GM18519 (cell line): ENCODE measurements around the gene INMT.
A peak's percentile ranks its signal among the peaks of the same experiment; 100 is the strongest.

Source experiments
- ATAC-seq: cut with Tn5 transposase; IDR thresholded peaks from one replicate; pipeline ENCODE4 v1.9.1; 2021; ENCODE audit warnings: mild to moderate bottlenecking, moderate library complexity; ENCODE audit not compliant: unreplicated experiment, low FRiP score

The INMT gene

DNA sequence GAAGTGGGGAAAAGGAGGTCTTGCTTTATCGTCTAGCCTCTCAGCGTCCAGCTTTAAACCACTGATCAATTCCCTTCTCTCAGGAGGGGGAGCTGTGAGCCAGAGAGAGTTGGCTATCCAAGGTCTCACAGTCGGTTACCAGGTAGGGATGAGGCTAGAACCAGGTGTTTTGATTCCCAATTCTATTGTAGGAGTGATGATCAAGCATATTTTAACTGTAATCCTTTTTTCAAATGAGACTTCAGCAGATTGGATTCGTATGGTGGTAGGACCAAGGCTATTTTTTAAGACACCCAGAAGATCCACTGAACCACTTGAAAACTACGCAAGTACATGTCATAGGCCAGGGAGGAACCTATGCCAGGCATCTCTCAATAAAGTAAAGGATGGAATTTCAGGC, 27.6 kb downstream of the INMT start:
- no peak for ATAC-seq

DNA sequence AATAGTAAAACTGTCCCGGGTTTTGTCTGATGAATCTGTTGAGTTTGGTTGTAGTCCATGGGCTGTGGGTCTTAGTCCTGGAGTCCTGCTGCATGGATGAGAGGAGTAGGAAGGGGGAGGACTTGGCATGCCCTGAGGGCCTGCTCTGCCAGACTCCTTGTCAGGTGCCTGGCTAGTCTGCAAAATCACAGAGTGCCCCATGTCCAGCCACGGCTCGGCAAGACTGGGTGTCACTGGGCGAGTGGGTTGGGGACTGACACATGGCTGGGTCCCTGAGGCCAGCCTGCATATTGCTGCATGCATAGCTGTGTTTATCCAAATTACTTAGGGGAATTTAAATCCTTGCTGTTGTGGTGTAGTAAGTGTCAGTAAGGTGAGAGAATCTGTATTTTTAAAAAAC, 29.0 kb downstream of the INMT start:
- no peak for ATAC-seq

DNA sequence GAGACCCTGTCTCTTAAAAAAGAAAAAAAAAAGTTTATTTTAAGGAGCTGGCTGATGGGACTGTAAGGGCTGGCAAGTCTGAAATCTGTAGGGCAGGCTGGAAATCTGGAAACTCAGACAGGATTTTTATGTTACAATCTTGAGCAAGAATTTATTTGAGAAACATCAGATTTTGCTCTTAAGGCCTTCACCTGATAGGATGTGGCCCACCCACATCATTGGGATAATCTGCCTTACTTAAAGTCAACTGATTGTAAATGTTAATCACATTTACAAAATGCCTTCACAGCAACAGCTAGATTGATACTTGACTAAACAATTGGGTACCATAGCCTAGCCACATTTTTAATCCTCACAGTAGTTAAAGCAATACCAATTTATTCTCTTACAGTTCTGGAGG, 30.8 kb downstream of the INMT start:
- no peak for ATAC-seq

DNA sequence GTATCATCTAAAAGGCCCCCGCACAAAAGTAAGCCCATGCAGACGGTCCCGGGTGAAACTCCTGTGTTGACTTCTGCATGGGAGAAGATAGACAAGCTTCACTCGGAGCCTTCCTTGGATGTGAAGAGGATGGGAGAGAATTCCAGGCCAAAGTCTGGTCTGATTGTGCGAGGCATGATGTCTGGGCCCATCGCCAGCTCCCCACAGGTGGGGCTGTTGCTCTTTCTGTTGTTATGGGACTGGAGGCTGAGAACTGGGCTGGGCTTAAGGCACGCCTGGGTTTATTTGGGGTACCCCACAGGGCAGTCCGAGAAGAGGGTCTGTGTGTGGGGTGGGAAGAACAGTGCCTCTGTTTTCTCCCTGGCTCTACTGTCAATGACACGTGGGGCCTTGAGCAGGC, 33.9 kb downstream of the INMT start:
- ATAC-seq, result no peak

DNA sequence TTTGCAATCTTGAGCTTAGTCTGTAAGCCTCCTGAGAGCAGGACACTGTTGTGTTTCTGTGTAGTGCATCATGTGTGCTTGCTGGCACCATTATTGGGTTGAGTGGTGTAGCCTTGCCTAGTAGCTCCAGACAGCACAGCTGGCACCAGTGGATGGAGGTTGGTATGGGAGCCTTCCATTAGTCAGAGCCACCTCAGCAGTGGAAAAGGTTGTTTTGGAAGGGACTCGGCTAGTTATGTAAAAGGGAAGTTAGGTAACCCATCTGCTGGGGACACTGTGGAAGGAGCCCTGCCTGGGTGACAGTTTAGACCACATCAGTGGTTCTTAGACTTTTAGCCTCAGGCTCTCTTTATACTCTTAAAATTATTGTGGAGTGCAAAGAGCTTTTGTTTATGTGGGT, 35.6 kb downstream of the INMT start:
- ATAC-seq, result no peak

DNA sequence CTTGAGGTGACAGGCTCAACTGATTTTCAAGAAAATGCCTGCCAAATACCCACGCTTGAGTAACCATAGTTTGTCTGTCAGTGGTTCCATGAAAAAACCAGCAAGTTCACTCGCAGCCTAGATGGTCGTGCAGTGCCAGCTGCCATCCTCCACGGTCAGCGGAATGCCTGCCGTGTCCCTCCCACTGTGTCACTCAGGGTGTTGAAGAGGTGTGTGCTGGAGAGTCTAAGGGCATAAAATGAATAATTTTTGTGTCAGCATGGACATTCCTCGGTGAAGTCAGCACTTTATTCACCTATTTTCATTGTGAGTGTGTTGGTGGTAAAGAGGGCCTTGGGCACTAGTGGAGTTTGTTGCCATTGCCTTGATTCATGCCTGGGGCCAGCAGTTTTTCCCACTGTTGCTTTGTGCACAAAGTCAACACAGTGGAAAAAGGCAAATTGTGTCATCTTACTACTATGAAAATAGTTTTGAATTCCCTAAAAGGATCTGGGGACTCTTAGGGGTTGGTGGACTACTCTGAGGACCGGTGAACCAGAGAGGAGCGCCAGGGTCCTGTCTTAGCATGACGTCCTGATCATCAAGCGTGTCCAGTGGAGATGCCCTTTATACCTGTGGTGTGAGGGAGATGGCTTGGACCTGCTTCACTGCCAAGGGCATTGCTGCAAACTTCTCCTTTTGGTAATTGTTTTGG, 36.9 kb downstream of the INMT start:
- ATAC-seq, result no peak

DNA sequence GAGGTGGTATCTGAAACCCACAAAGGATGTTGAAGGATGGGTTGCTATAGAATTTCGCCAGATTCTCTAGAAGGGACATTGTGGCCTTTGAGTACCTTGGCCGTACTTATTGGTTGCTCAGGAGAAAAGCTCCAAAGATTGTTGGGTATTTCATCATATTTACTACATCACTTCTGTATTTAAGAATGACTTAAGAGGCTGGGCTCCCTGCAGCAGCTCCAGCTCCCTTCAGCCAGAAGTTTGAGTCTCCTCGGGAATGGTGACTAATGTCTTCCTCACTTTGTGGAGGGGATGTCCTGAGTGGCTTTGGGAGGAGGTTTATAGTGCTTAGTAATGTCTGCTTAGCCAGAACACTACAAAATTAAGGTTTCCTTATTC, 37.4 kb downstream of the INMT start:
- ATAC-seq, result no peak

DNA sequence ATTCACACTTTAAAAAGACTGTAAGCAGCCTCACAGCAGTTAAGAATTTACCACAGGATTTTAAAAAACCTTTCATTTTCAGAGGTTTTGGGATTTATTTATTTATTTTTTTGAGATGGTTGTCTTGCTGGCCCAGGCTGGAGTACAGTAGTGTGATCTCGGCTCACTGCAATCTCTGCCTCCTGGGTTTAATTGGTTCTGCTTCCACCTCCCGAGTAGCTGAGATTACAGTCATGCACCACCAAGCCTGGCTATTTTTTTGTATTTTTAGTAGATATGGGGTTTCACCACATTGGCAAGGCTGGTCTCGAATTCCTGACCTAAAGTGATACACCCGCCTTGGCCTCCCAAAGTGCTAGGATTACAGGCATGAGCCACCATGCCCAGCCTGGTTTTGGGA, 38.4 kb downstream of the INMT start:
- no peak for ATAC-seq

DNA sequence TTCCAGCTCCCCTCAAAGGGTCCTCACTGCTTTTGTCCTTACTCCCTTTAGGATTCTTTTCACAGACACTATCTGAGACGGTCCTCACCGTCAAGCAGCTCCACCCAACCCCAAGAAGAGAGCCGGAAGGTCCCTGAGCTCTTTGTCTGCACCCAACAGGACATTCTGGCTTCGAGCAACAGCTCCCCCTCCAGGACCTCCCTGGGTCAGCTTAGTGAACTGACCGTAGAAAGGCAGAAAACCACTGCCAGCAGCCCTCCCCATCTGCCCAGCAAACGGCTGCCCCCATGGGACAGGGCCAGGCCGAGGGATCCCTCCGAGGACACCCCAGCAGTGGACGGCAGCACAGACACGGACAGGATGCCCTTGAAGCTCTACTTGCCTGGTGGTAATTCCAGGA, 39.2 kb downstream of the INMT start:
- ATAC-seq, result no peak

DNA sequence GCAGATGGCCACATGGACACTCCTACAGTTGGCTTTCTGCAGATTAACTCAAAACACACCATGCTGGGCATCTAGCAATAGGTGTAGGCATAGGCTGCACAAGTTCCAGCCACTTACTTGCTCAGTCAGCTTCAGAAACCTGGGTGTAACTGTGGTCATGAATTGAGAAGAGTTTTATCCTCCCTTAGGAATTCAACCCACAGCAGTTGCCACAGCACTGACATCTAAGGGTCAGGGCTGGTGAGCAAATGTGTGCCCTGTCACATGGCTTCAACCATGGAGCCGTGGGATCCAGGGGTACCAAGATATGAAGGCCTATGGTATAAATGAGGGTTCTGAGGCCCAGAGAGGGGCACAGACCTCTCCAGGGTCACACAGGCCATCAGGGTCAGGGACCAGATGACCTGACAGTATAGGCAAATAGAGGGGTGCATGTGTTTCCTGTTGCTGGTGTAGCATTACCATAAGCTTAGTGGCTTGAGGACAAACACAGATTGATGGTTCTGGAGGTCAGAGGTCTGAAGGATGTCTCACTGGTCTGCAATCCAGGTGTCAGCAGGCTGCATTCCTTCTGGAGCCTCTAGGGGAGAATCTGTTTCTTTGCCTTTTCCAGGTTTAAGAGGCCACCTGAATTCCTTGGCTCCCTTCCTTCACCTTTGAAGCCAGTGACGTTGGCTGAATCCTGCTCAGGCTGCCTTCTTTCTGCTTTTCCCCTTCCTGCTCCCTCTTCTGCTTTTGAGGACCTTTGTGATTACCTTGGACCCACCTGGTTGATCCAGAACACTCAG, 43.4 kb downstream of the INMT start:
- no peak for ATAC-seq

DNA sequence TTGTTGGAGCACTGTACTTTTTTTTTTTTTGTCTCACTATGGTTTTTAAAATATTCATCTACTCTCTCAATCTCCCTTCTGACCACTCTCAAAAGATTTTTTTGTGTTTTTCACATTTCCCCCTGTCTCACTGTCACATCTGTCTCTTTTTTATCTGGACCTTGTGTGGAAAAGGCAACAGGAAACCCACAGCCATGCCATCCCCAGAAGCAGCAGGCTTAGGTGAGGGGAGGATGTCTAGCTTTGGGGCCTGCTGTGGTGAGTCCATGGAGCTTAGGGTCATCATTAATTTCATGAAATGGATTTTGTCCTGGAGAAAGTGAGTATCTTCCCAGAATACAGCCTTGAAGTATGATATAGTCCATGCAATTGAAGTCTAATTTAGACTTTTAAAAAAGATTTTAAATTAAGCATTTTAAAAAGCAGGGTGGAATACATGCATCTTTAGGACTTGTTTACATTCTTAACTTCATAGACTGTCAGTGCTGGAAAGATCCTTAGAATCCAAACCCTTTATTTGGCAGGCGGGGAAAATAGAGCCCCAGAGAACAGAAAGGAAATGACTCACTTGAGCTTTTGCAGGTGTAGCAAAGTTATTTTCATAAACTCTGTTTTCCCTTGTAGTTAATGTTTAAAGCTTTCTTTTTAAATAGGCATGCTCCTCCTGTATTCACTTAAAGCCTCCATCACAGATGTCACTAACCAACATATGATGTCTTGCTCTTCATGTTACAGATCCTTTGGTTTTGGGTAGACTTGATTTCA, 44.4 kb downstream of the INMT start:
- no peak for ATAC-seq

DNA sequence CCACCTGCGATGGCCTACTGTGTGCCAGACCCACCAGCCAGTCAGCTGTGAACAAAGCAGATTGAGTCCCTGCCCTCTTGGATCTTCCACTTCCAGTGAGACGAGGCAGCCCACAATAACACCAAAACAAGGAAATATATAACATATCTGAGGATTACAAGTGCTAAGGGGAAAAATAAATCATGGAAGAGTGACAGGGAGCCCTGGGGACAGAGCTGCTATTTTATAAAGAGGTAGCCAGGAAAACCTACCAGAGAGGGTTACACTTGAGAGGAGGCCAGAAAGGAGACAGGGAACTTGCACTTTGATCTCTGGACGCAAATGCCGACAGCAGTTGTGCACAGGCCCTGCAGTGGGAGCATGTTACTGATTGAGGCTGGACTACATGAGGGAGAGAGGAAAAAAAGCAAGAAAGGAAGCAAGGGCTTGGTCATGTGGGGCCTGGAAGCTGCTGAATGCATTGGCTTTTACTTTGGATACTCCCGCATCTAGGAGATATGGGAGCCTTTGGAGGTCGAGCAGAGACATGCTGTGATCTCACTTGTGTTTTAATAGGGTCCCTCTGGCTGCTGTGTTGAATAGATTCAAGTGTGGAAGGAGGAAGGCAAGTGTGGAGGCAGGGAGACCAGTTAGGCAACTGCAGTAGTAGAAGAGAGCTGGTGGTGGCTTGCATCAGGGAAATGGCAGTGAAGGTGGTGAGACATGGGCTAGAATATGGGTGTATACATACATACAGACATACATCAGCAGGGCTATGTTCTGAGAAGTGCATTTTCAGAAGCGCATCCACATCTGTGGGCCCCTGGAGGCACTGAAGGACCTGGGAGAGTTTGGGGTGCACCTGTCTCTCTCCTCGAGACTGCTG, 45.5 kb downstream of the INMT start:
- ATAC-seq, result no peak

DNA sequence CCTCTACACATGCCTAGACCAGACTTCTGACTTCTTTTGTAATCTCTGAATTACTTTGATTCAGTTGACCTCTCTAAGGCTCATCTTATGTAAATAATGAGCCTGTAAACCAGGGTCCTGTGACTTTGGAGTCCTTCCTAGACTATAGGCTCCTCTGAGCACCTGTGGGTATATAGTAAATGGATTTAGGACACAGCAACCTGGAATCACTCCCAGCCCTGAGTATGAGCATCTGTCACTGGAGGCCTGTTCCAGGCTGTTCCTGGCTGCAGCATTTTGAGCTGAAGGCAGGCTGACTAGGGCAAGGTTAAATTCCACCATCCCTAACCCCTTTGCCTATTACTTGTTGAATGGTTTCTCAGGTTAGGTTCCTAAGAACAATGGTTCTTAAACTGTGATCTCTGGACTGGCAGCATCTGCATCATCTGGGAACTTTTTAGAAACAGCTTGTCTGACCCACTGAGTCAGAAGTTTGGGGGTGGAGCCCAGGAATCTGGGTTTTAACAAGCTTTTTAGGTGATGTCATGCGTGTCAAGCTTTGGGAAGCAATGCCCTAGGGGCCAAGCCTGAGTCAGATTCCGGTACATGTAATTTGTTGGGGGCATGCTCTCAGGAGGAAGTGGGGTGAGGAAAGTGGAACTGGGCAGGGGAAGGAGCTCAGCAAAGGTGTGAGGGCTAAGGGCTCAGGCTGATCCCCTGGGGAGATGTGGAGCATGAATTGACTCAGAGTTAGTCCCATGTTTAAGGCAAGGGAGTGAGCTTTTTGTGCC, 47.5 kb downstream of the INMT start:
- peak; percentile 72 for ATAC-seq

DNA sequence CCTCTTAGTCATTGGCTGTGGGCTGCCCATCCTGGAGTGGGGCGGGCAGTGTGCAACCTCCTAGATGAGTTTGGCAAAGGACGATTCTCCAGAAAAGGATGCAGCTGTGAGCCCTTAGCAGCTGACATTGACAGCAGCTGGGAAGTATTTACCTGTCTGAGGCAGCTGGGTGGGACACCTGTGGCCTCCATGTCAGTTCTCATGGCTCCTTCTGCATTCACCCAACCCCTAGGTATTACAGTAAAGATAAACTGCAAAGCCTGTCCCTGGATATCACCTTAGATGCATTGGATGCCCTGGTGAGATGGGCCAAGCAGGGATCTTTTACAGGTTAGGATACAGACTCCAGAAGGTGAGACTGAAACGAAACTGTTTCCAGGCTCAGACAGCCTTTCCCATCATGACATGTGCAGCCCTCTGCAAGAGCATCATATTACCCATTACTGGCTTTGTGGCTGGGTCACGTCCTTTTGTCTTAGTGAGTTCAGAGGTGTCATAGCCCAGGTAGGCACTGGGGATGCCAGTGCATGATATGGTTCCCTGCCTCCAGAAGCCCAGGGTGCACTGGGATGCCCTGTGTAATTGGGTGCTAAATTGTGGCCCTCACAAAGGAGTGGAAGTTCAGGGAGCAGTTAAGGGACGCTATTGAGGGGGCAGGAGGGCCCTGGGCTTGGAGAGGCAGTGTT, 48.2 kb downstream of the INMT start:
- ATAC-seq, result no peak

DNA sequence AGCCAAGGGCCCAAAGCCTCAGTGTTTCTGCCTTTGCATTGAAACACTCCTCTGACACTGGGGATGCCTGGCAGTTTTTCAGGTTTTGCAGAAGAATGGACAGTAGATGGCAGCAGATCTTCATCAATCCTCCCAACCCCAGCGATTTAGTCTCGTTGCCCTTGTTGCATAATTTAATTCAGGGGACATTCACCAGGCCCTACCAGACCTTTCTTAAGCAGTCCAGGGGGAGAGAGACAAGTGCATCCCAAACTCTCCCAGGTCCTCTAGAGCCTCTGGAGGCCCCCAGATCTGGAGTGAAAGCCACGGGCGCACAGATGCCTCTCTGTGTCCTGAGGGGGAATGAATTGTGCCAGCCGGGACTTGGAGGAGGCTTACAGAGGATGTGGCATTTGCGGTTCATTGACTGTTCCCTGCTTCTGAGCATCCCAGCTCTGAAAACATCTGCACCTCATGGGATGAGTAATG, 48.9 kb downstream of the INMT start:
- ATAC-seq, result no peak

DNA sequence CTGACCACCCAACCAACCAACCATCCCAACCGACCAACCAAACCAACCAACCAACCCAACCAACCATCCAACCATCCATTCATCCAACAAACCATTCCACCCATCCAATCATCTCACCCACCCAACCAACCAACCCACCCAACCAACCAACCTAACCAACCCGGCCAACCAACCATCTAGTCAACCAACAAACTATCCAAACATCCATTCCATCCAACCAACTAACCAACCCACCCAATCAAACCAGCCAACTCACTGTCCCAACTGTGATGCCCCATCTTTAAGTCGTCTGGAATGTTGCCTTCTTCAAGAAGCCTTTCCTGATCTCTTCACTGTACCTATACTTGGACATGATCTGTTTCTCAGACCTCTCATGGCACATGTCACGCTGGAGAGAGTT, 50.9 kb downstream of the INMT start:
- ATAC-seq, result no peak

DNA sequence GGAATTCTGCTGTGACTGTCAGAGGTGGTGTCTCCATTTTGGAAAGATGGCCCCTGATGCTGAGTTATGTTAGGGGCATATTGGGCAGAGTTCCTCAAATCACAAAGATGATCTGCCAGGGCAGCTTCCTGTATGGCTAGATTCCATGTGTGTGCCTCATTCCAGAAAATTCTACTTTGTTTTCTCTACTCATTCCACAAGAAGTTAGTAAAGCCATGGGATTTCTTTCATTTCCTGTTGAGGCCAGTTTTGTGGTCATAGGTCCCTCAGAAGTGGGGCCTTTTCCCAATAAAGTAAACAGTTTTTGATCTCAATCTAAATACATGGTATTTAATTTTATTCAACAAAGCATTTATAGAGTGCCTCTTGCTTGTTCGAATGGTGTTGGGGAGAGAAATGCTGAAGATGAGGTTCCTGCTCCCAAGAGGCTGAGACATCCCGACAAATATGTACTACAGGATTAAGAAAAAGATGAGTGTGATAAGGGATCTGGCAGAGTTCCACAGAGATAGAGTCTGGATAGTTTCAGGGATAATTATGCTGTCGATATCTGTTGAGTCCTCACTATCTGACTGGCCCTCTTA, 52.2 kb downstream of the INMT start:
- no peak for ATAC-seq

DNA sequence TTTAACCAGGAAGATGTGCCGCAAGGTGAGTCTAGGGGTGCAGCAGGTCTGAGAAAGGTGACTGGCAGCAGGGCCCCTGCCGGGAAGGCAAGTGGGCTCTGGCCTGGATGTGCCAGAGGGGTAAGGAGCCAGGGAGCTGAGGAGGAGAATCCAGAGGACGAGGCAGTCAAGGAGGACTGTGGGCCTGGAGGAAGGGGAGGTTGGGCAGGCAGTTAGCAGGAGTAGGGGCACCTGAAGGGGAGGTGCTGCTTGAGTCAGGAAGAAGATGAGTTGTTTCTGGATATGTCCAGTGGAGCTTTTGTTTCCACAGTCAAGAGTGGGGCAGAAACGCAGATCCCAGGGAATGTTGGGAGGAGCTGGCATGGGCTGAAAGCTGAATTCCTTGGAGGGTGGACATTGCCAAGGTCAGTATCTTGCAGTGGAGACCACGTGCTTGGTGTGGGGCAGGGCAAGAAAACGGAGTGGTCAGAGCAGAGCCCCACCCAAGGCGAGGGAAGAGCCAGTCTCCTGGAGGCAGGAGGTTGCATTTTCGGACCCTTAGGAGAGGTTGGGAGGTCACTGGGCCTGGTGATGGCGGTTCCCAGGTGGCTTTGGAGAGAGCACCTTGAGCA, 53.3 kb downstream of the INMT start:
- ATAC-seq, result no peak
